COLO829 (cell line): ENCODE data around the gene INO80D.
"Not testable (repeated sequence)": the region's sequence is repeated elsewhere in the genome, so short reads cannot be mapped to it uniquely, and the experiment has no call there.

Experiments used
- DNase-seq: peaks from one replicate; pipeline ENCODE4 v3.0.0; 2012; ENCODE audit warnings: low spot score

INO80D gene

GRCh38 chr2:206084439-206084869 is 1.5 kb downstream of the INO80D start:
- DNase-seq: peak; percentile 64

DNA sequence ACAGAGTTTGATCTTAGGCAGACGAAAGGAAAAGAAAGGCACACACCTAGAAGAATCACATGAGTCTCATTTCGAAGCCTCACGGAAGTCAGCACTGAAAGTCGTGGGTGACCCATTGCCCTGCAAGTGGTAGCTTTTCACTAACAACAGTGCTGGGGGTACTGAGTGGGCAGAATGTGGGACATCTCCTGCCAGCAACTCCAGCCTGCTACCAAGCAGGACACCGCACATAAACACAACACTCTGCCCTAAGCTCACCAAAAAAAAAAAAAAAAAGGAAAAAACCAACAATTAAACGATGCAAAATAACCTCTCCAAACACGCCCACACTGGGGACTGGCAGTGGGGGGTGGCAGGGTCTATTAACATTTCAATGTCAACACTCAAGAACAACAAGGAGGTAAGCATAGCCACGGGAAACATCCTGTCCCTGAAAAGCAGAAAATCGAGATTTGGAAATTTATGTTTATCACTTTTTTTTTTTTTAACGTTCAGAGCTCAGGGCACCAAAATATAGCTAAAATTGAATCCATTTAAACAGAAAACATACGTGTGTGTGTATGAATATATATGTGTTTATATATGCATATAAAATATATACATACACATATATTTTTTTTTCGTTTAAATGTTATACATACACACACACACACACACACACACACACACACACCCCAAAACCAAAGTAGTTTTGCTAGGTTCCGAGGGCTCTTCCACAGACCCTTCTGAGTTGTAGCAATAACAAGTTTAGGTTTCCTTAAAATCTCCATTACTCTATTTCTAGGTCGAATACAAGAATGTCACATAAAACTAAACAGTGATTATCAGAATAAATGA is 2.2 kb downstream of the INO80D start:
- no peak for DNase-seq

GRCh38 chr2:206082298-206082843 is 3.6 kb downstream of the INO80D start:
- DNase-seq: no peak

- no peak for DNase-seq
Measured at GRCh38 chr2:206080927-206081326, 5.0 kb downstream of the INO80D start.

- DNase-seq: no peak
Measured at GRCh38 chr2:206079699-206080465, 6.1 kb downstream of the INO80D start.

- DNase-seq: not testable (repeated sequence)
Measured at GRCh38 chr2:206077879-206078278, 8.1 kb downstream of the INO80D start.

DNA sequence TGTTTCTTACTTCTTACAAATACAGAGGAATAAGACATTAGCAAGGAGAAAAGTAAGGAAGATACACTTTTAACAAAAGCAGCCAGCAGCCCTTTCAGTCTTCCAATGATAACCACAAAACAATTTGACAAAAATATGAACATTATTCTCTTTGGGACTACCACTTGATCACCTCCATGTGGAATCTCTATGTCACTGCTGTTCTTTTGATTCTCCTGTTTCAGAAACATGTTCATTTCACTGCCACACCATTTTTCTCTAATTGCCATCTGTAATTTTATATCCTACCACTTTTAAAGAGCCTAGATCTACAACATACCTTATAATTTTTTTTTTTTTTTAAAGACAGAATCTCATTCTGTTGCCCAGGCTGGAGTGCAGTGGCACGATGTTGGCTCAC is 10.9 kb downstream of the INO80D start:
- DNase-seq: no peak

- no peak for DNase-seq
Measured at GRCh38 chr2:206071807-206072206, 14.2 kb downstream of the INO80D start.

DNA sequence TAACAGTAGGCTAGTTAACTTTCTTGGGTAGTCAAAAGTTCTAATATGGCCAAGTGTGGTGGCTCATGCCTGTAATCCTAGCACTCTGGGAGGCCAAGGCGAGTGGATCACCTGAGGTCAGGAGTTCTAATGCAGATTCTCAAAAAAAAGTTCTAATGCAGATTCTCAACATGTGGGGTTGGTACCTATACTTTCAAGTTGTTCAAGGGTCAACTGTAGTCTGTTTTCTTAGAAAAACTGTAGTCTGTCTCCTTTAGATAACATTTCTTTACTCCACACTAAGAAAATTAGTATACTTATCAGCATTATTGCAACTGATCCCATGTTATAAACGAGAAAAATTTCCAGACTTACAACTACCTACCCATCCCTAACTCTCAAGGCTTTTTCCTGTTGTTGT is 16.6 kb downstream of the INO80D start:
- DNase-seq: no peak

DNA sequence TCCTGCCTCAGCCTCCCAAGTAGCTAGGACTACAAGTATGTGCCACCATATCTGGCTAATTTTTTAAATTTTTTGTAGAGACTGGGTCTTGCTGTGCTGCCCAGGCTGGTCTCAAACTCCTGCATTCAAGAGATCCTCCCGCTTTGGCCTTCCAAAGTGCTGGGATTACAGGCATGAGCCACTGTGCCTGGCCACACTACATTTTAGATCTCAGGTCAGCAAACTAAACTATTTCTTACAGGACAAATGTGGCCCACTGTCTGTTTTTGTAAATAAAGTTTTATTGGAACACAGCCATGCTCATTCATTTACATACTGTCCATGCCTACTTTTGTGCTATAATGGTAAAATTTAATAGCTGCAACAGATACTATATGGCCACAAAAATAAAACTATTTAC is 17.8 kb downstream of the INO80D start:
- no peak for DNase-seq

DNA sequence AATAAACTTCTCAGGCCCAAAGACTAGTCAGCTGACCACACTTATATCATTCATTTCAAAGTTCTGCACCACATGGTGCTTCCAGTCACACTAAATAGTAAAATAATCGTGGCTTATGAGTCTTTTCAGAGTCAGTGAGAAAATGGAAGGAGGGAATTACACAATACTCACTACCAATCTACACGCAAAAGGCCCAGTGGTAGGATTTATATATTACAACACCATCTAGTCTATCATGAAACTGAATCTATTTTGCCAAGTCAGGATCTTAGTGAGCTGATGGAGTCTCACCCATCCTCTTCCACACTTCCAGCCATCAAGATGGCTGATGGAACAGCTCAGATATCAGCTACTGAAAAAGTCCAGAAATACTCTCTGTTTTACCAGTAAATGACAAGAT is 21.9 kb downstream of the INO80D start:
- no peak for DNase-seq

DNA sequence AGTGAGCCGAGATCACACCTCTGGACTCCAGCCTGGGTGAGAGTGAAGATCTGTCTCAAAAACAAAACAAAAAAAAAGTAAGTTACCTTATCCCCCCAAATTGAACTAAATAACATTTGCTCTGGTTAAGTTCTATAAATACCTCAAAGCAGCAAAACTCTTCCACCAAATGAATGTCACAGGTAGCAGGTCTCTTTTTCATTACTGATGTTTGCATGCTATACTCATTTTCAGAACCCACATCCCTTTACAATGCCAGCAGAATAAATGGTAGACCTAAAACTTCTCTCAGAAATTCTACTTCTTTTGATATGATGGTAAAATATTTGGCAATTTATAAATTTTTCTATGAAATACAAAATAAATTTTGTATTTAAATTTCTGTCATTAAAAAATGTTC is 22.3 kb downstream of the INO80D start:
- no peak for DNase-seq

DNA sequence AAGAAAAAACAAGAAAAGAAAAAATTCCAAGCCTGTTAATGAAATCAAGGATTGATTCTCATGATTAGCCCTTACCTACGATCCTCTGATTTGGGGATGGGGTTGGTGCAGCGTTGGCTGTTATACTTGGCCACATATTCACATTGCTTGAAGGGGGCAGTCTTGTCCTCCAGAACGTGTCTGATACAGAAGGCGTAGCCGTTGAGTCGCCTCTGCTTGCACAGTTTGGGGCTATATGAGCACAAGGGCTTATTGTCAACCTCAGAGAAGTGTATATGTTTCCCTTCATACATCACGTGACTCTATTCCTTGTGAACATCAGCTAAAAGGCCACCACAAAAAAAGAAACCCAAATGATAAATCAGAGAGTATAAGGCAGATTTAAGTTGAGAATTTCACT is 23.2 kb downstream of the INO80D start:
- peak; percentile 86 for DNase-seq

- DNase-seq: no peak
Measured at GRCh38 chr2:206056286-206056685, 29.7 kb downstream of the INO80D start.

DNA sequence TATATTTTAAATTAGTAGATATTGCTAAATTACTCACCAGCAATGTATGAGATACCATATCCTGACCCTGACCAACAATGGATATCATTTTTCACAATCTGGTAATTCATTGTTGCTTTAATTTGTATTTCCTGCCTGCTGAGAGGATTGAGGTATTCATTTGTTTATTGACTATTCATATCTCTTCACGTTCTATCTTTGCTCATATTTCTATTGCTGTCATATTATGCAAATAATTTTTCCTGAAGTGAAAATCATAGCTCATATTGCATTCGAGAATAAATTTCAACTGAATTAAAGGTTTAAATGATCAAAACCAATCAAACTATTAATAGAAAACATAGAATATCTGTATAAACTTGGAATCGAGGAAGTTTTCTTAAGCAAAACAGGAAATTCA is 31.0 kb downstream of the INO80D start:
- no peak for DNase-seq

GRCh38 chr2:206051912-206052311 is 34.1 kb downstream of the INO80D start:
- DNase-seq: no peak

GRCh38 chr2:206049392-206049791 is 36.6 kb downstream of the INO80D start:
- DNase-seq: no peak

GRCh38 chr2:206045251-206045650 is 40.7 kb downstream of the INO80D start:
- no peak for DNase-seq

DNA sequence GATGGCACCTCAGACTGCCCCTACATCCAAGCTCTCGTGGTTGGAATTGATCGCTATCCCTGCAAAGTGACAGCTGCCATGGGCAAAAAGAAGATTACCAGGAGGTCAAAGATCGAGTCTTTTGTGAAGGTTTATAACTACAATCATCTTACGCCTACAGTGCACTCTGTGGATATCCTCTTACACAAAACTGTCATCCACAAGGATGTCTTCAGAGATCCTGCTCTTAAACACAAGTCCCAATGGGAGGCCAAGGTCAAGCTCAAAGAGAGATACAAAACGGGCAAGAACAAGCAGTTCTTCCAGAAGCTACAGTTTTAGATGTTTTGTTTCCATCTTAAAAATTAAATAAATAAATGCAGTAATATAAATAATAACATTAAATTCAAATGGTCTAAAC is 45.4 kb downstream of the INO80D start:
- no peak for DNase-seq

DNA sequence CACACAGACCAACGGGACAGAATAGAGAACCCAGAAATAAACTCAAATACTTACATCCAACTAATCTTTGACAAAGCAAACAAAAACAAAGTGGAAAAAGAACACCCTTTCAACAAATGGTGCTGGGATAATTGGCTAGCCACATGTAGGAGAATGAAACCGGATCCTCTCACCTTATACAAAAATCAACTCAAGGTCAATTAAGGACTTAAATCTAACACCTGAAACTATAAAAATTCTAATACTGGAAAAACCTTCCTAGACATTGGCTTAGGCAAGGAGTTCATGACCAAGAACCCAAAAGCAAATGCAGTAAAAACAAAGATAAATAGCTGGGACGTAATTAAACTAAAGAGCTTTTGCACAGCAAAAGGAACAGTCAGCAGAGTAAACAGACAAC is 50.6 kb downstream of the INO80D start:
- not testable (repeated sequence) for DNase-seq

- not testable (repeated sequence) for DNase-seq
Measured at GRCh38 chr2:206033452-206033851, 52.5 kb downstream of the INO80D start.

- no peak for DNase-seq
Measured at GRCh38 chr2:206031950-206032567, 53.9 kb downstream of the INO80D start.
